ENCODE data around the gene UBN2.

The UBN2 gene

GRCh38 chr7:139328375-139328774 lies 97.3 kb downstream of the UBN2 start:
- TF ChIP-seq, protein P1, sequence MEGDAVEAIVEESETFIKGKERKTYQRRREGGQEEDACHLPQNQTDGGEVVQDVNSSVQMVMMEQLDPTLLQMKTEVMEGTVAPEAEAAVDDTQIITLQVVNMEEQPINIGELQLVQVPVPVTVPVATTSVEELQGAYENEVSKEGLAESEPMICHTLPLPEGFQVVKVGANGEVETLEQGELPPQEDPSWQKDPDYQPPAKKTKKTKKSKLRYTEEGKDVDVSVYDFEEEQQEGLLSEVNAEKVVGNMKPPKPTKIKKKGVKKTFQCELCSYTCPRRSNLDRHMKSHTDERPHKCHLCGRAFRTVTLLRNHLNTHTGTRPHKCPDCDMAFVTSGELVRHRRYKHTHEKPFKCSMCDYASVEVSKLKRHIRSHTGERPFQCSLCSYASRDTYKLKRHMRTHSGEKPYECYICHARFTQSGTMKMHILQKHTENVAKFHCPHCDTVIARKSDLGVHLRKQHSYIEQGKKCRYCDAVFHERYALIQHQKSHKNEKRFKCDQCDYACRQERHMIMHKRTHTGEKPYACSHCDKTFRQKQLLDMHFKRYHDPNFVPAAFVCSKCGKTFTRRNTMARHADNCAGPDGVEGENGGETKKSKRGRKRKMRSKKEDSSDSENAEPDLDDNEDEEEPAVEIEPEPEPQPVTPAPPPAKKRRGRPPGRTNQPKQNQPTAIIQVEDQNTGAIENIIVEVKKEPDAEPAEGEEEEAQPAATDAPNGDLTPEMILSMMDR (IDR thresholded peaks at IDR 0.05), result no peak

GRCh38 chr7:139329119-139329518 lies 98.1 kb downstream of the UBN2 start:
- TF ChIP-seq, protein P1 (IDR thresholded peaks at IDR 0.05), result no peak

DNA sequence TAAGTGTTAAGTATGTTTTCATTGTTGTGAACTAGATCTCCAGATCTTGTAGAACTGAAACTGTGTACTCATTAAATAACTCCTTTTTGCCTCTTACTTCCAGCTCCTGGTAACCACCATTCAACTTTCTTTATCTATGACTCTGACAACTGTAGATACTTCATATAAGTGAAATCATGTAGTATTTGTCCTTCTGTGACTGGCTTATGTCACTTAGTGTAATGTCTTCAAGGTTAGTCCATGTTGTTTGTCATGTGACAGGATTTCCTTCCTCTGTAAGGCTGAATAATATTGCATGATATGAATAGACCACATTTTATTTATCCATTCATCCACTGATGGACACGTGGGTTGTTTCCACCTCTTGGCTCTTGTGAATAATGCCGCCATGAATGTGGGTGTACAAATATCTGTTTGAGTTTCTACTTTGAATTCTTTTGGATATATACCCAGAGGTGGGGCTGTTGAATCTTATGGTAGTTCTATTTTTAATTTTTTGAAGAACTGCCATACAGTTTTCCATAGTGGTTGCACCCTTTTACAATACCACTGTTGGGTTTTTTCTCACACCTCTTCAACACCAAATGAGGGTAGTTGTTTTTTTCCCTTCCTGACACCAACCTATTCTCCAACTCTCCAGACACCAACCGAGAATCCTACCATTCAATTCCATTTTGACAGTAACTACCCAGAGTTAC lies 99.4 kb downstream of the UBN2 start:
- TF ChIP-seq, protein P1 (IDR thresholded peaks at IDR 0.05), result no peak

- TF ChIP-seq, protein P1 (IDR thresholded peaks at IDR 0.05), result no peak
Measured at GRCh38 chr7:139332697-139333359, 101.8 kb downstream of the UBN2 start.

DNA sequence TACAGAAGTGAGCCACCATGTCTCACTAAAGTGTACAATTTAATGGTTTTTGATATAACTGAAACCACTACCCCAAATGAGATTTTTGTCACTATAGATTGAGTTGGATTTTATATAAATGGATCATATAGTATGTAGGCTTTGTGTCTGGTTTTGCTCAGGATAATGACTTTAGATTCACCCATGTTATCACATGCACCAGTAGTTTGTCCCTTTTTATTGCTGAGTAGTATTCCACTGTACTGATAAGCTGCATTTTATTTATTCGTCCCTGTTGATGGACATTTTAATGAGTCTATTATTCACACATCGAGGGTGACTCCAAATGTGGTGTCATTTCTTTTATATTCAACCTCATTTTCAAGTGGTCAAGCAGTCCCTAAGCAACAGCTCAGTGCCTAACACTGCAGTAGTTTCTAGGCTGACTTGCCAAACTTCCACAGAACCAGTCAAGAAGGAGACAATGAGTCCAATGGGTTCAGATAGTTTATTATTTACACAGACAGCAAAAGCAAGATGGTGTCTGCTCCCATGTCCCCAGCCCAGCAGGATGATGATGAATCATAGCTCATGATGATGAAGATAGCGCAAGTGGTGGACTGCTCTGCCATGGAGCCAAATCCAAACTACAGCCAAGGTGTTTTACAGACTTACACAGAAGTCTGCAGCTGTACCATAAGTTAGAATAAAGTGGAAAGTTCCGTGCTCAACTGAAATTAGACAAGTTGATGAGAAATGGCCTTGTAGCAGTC lies 103.5 kb downstream of the UBN2 start:
- TF ChIP-seq, protein P1 (IDR thresholded peaks at IDR 0.05), result no peak

DNA sequence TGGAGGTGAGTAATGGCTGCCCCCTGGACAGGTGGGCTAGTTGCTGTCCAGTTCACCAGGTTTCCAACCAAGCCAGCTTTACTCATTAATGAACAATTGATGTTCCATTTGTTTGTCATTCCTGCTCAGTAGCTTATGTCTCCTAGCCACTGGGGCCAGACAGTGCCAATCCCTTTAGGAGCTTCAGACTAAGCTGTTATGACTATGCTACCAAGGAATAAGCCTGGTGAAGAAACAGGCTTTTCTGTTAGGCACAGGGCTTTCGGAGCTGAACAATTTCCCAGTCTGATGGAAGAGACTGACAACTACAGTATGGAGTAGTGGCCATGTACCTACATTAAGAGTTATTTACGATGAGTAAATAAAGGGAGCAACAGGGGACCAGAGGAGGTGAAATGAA lies 108.0 kb downstream of the UBN2 start:
- TF ChIP-seq, protein P1 (IDR thresholded peaks at IDR 0.05), result no peak

DNA sequence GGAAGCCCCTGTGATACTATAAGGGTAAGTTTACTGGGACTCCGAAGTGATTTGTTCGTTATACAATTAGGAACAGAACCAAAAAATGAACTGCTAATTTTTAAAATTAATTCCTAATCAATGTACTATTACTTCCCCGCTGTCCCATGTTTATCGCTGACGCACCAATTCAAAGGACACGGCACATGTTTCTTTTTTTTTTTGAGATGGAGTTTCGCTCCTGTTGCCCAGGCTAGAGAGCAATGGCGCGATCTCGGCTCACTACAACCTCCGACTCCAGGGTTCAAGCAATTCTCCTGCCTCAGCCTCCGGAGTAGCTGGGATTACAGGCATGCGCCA lies 108.6 kb downstream of the UBN2 start:
- TF ChIP-seq, protein P1 (IDR thresholded peaks at IDR 0.05), result no peak
